Small intestine (tissue), 7 donors: ENCODE results near the gene CFAP52. TPM values are rescaled to one million over a fixed set of nuclear protein-coding genes. Genes with fewer than 3 reads are reported as not detected.
"Not testable (repeated sequence)": the region's sequence is repeated elsewhere in the genome, so short reads cannot be mapped to it uniquely, and the experiment has no call there.

Source experiments
- DNase-seq, 2 donors: peaks; one replicate each; pipeline versions ENCODE4 v3.0.0 to v3.0.0-alpha.2; 2013
- FAIRE-seq: peaks from 2 replicates; lab custom pipeline; 2012; peaks lifted over from hg19 to GRCh38; lab: Jason Lieb, UNC
- H3K27ac ChIP-seq, 3 donors: one replicate each; pipeline ENCODE4 v1.5.1; 2013; ENCODE audit warnings: low read length in 2 of 3, mild to moderate bottlenecking in 2 of 3, control low read depth in 1 of 3, inconsistent platforms in 1 of 3, low read depth in 1 of 3, moderate library complexity in 1 of 3
- H3K27me3 ChIP-seq, 3 donors: one replicate each; pipeline ENCODE4 v1.6.1; 2013; ENCODE audit warnings: low read length in 3 of 3, inconsistent platforms in 1 of 3; ENCODE audit not compliant: control insufficient read depth in 3 of 3, insufficient read depth in 3 of 3
- H3K36me3 ChIP-seq, 3 donors: one replicate each; pipeline ENCODE4 v1.6.1; 2013; ENCODE audit warnings: low read length in 3 of 3, inconsistent platforms in 1 of 3, low read depth in 1 of 3, mild to moderate bottlenecking in 1 of 3, moderate library complexity in 1 of 3; ENCODE audit not compliant: control insufficient read depth in 3 of 3, insufficient read depth in 2 of 3
- H3K4me1 ChIP-seq, 3 donors: one replicate each; pipeline ENCODE4 v1.6.1; 2013; ENCODE audit warnings: low read length in 2 of 3, inconsistent platforms in 1 of 3, low read depth in 1 of 3, mild to moderate bottlenecking in 1 of 3, moderate library complexity in 1 of 3; ENCODE audit not compliant: control insufficient read depth in 3 of 3, insufficient read depth in 2 of 3
- H3K4me3 ChIP-seq, 3 donors: one replicate each; pipeline ENCODE4 v1.5.1; 2013; ENCODE audit warnings: low read length in 3 of 3, control low read depth in 1 of 3, inconsistent platforms in 1 of 3, low read depth in 1 of 3, mild to moderate bottlenecking in 1 of 3, moderate library complexity in 1 of 3
- H3K9me3 ChIP-seq, 2 donors: one replicate each; pipeline ENCODE4 v1.6.1; 2013; ENCODE audit warnings: low read depth in 1 of 2, low read length in 1 of 2; ENCODE audit not compliant: control insufficient read depth in 2 of 2, insufficient read depth in 1 of 2
- WGBS, 3 donors: extraction: QIAGEN DNeasy Blood & Tissue Kit; methylation state at CpG; one replicate each; pipeline ENCODE4 v1.1.7; 2013; 5-methylcytosine and 5-hydroxymethylcytosine counted together
- polyA plus RNA-seq, 4 donors: library from polyadenylated mRNA; stranded (reverse) in 3 of 4; unstranded in 1 of 4; fragments of 200-250 nt in 3 of 4; fragments of 120-200 nt in 1 of 4; gene quantifications; one replicate each; pipeline versions ENCODE4 v1.2.1 to v1.2.3, GENCODE V29; 2013
- donor health status: healthy with polysubstance abuse.
- donor health status: control.
- donor health status: control.
- donor health status: Bipolar disorder and iron deficiency.
- donor health status: healthy.

The CFAP52 gene
- polyA plus RNA-seq, 4 donors, result 0.71 TPM; not detected in 3

DNA sequence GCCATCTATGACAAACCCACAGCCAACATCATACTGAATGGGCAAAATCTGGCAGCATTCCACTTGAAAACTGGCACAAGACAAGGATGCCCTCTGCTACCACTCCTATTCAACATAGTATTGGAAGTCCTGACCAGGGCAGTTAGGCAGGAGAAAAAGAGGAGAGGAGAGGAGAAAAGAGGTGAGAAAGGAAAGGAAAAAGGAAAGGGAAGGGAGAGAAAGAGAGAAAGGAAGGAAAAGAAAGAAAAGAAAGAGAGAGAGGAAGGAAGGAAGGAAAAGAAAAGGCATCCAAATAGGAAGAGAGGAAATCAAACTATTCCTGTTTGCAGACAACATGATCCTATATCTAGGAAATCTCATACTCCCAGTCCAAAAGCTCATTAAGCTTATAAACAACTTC is 12.3 kb upstream of the CFAP52 start:
- no peak overlapping the region for H3K27ac ChIP-seq
- no peaks in the 10 kb centered on the region for H3K4me1 ChIP-seq
- FAIRE-seq (no peak), DNase-seq (no peak)
- no peak overlapping the region for H3K4me3 ChIP-seq
- no peaks in the 10 kb centered on the region for H3K9me3 ChIP-seq
- peaks cover 2 to 4% (median 3%) of the 10 kb centered on the region in 3 donors for H3K36me3 ChIP-seq
- no peaks in the 10 kb centered on the region for H3K27me3 ChIP-seq

DNA sequence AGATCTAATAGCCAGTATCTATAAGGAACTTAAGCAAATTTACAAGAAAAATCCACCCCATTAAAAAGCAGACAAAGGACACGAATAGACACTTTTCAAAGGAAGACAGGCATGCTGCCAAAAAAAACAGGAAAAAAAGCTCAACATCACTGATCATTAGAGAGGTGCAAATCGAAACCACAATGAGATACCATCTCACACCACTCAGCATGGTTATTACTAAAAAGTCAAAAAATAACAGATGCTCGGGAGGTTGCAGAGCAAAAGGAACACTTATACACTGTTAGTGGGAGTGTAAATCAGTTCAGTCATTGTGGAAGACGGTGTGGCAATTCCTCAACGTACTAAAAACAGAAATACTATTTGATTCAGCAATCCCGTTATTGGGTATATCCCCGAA is 10.4 kb upstream of the CFAP52 start:
- FAIRE-seq (no peak), DNase-seq (no peak)
- Histone ChIP-seq H3K27me3 (no peaks in the 10 kb centered on the region), H3K36me3 (peaks cover 2 to 6% (median 4%) of the 10 kb centered on the region in 3 donors), H3K27ac (no peak overlapping the region), H3K4me1 (no peaks in the 10 kb centered on the region), H3K4me3 (no peak overlapping the region), H3K9me3 (no peaks in the 10 kb centered on the region)
- WGBS, 3 donors, result 60 to 75% (median 66%) methylated on average over 7 of the region's 7 CpGs

DNA sequence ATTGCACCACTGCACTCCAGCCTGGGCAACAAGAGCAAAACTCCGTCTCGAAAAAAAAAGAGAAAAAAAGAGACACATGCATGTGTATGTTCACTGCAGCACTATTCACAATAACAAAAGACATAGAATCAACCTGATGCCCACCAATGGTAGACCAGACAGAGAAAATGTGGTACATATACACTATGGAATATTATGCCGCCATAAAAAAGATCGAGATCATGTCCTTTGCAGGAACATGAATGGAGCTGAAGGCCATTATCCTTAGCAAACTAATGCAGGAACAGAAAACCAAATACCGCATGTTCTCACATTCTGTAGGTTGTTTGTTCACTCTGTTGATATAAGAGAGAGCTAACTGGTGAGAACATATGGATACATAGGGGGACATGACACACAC is 9.7 kb upstream of the CFAP52 start:
- not testable (repeated sequence) for H3K4me1 ChIP-seq, H3K27me3 ChIP-seq, FAIRE-seq, H3K9me3 ChIP-seq, DNase-seq, H3K4me3 ChIP-seq, H3K27ac ChIP-seq, H3K36me3 ChIP-seq
- 89 to 100% (median 96%) methylated on average over 5 of the region's 5 CpGs for WGBS, 3 donors

DNA sequence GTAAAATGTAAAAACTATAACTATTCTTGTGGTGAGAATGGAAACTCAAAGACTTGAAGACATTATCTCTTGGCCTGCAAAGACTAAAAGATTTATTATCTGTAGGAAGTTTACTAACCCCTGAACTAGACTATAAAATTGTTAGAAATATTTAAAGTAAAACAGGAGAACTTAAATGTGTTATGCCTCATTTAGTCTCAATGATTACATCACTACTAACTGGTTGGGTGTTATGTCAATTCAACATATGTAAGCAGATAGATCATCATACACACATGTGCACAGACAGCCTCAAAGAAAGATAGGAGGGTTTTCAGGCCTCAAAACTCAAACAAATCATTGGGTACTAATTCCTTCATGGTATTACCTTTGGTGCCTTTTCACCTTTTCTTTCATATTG is 8.4 kb upstream of the CFAP52 start:
- no peak for DNase-seq
- Histone ChIP-seq H3K9me3 (no peaks in the 10 kb centered on the region), H3K4me1 (no peaks in the 10 kb centered on the region), H3K27ac (no peak overlapping the region), H3K4me3 (no peak overlapping the region), H3K36me3 (peaks cover 2 to 8% (median 4%) of the 10 kb centered on the region in 3 donors), H3K27me3 (no peaks in the 10 kb centered on the region)
- no peak for FAIRE-seq

DNA sequence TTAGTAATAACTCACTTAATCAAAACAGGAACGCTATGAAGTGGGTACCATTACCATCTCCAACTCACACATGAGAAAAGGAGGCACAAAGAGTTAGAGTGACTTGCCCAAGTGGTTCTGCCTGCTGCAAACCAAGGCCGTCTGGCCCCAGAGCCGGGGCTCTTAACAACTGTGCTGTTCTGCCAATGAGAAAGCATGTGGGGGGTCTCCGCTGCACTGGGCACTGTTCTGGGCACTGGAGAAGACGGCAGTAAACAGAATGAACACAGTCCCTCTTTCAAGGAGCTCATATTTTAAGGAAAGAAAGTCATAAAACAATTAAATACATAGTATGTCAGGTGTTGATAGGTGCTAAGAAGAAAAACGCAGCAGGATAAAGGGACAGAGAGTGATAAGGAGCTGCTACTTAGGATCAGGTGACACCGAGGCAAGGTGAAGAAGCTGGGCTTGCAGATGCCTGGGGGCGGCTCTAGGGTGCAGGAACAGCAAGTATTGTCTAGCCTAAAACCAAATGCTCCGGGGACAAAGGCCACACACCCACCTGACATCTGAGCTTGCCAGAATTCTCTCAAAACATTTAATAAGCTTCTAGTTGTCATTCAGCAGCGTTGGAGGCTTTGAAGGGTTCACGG is 7.4 kb upstream of the CFAP52 start:
- Histone ChIP-seq H3K27me3 (no peaks in the 10 kb centered on the region), H3K9me3 (no peaks in the 10 kb centered on the region), H3K4me3 (no peak overlapping the region), H3K27ac (no peak overlapping the region), H3K4me1 (no peaks in the 10 kb centered on the region), H3K36me3 (peaks cover 2 to 8% (median 4%) of the 10 kb centered on the region in 3 donors)
- WGBS, 3 donors, result 79 to 87% (median 87%) methylated on average over 11 of the region's 11 CpGs
- DNase-seq (no peak), FAIRE-seq (no peak)

DNA sequence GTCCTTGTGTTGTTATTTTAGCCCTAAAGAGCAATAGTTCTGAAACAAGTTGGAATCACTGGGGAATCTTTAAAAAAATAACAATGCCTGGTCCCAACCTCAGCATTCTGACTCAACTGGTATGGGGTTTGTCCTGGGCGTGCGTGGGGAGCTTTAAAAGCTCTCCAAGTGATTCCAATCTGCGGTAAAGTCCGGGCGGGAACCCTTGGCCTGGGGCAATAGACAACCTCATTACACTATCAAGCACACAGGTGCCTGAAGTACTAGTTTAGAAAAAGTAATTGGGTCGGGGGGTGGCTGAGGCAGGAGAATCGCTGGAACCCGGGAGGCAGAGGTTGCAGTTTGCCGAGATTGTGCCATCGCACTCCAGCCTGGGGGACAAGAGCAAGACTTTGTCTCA is 5.2 kb upstream of the CFAP52 start:
- no peak for FAIRE-seq
- WGBS, 3 donors, result 90 to 96% (median 94%) methylated on average over 9 to 10 of the region's 10 CpGs

DNA sequence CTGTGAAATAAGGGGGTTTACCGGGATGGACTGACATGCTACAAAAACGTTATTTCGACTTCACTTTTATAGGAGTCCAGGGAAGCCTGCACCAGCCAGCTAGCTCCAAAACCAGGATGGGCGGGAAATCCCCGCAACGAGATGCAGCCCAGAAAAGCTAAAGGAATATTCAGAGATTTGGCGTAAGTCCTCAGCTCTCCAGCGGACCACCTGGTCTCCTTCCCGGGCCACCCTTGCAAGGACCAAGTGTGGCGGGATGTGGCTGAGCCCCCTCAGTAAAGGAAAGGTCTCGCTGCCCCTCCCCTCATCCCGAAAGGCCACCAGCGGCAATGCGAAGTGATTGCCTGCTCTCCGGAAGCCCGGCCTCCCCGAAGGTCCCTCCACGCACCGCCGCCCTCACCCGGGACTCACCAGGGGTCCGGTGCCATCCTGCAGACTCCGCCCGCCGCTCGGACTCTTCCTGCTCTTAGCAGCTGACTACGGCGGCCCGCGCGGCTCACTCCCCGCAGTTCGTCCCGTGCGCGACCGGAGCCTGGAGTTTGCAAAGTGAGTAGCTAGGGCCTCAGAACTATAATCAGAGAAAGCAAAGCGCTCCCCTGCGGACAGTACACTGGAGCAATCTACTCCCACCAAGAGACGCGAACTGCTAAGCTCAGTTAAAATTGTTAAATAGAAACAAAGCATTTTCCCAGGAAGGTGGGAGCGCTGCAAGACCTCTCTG is 901 bp upstream of the CFAP52 start, which contains the start of gene STX8:
STX8 (minus strand) TSS at position 440 of the 721 bp plus-strand sequence; CDS start at position 428, 12 bp downstream.
- Histone ChIP-seq H3K4me3 (peak within 1 kb of the TSS; percentile 77 to 96 (median 91)), H3K27ac (peak within 1 kb of the TSS in 2 of 3 donors; percentile 27 to 63), H3K36me3 (peaks cover 0 to 2% (median 0%) of the 10 kb centered on the region in 3 donors), H3K9me3 (no peaks in the 10 kb centered on the region), H3K27me3 (no peaks in the 10 kb centered on the region), H3K4me1 (peaks cover 0 to 6% (median 0%) of the 10 kb centered on the region in 3 donors)
- 1% methylated on average over 42 of the region's 42 CpGs for WGBS, 3 donors
- FAIRE-seq (no peak), DNase-seq (peak; percentile 81 to 94)

More for the DNA sequence above, 5.2 kb upstream of the CFAP52 start:
- no peaks in the 10 kb centered on the region for H3K4me1 ChIP-seq
- no peak for DNase-seq
- H3K36me3 ChIP-seq, result peaks cover 2 to 8% (median 4%) of the 10 kb centered on the region in 3 donors
- H3K4me3 ChIP-seq, result no peak overlapping the region
- H3K27ac ChIP-seq, result no peak overlapping the region
- H3K27me3 ChIP-seq, result no peaks in the 10 kb centered on the region
- no peaks in the 10 kb centered on the region for H3K9me3 ChIP-seq

DNA sequence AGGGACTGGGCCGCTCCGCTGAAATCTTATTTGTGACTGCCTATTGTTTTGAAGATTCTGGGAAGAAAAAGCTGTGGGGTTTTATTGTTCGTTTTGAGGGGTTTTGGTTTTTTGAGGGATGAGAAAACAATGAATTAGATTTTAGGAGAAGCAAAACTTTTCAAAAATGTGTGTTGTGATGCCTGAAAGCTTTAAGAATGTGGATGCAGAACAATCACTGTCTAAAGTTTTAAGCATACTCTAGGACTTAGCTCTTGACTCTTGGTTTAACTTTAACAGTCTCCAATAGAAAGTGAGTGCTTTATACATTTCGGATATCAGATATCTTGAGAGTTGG is 899 bp downstream of the CFAP52 start:
- H3K9me3 ChIP-seq, result no peaks in the 10 kb centered on the region
- H3K27ac ChIP-seq, result no peak overlapping the region
- FAIRE-seq, result no peak
- DNase-seq, result no peak
- H3K27me3 ChIP-seq, result no peaks in the 10 kb centered on the region
- H3K36me3 ChIP-seq, result no peaks in the 10 kb centered on the region
- H3K4me3 ChIP-seq, result peak overlapping the region in 1 of 3 donors; percentile 0
- peaks cover 0 to 6% (median 0%) of the 10 kb centered on the region in 3 donors for H3K4me1 ChIP-seq
- WGBS, 3 donors, result 10 to 13% (median 12%) methylated on average over 4 of the region's 4 CpGs
